Peyer's patch (tissue), 4 donors: ENCODE results near the gene BRD2. TPM values are rescaled to one million over a fixed set of nuclear protein-coding genes. Genes with fewer than 3 reads are reported as not detected.
A peak's percentile ranks its signal among the peaks of the same experiment; 100 is the strongest.

Experiments
- DNase-seq, 3 donors: peaks; one replicate each; pipeline ENCODE4 v3.0.0-alpha.2; 2017 to 2019
- H3K27ac ChIP-seq, 4 donors: fragments of 200-600 bp; sonication (generic); one replicate each; pipeline ENCODE4 v1.5.1; 2016 to 2019
- H3K27me3 ChIP-seq, 2 donors: fragments of 200-600 bp; sonication (generic); one replicate each; pipeline ENCODE4 v1.5.1; 2019
- H3K36me3 ChIP-seq, 3 donors: fragments of 200-600 bp; sonication (generic); one replicate each; pipeline ENCODE4 v1.5.1; 2016 to 2019
- H3K4me1 ChIP-seq, 4 donors: fragments of 200-600 bp; sonication (generic); one replicate each; pipeline ENCODE4 v1.5.1; 2016 to 2019
- H3K4me3 ChIP-seq, 4 donors: fragments of 200-600 bp; sonication (generic); 1 replicate in 3 of 4; 2 replicates in 1 of 4; pipeline ENCODE4 v1.5.1; 2016 to 2019; ENCODE audit warnings: mild to moderate bottlenecking in 1 of 4
- H3K9me3 ChIP-seq, 4 donors: fragments of 200-600 bp; sonication (generic); one replicate each; pipeline ENCODE4 v1.5.1; 2016 to 2019; ENCODE audit warnings: mild to moderate bottlenecking in 1 of 4
- CTCF ChIP-seq, 6 experiments: fragments of 450-650 bp in 4 of 6; fragments of 200-600 bp in 2 of 6; sonication (generic) in 1 of 6; IDR thresholded peaks; one replicate each; pipeline ENCODE4 v1.5.1; 2017 to 2019; ENCODE audit warnings: antibody characterized with exemption in 6 of 6, mild to moderate bottlenecking in 3 of 6, moderate library complexity in 1 of 6
- POLR2A ChIP-seq, 2 donors: fragments of 450-650 bp; IDR thresholded peaks; one replicate each; pipeline ENCODE4 v1.5.1; 2017; ENCODE audit warnings: antibody characterized with exemption in 2 of 2, mild to moderate bottlenecking in 2 of 2, moderate library complexity in 2 of 2
- total RNA-seq, 4 donors: library from RNA; depleted of rRNA; stranded (reverse); fragments of >200 nt; gene quantifications; one replicate each; pipeline ENCODE4 v1.1.0, GENCODE V29; 2016

Gene BRD2
- total RNA-seq, 4 donors from 2014 or later, result 146 to 525 (median 205) TPM

- peak within 1 kb of the TSS; percentile 29 to 52 (median 41) for H3K4me3 ChIP-seq
These were observed 15.3 kb upstream of the BRD2 start, which contains the start of gene HLA-DMA for GRCh38 chr6:32952817-32953739. HLA-DMA (minus strand) TSS chr6:32953097; CDS start chr6:32953036, 61 bp downstream.

GRCh38 chr6:32953775-32954174 lies 14.6 kb upstream of the BRD2 start:
- no peak for DNase-seq
- Histone ChIP-seq H3K9me3 (no peaks in the 10 kb centered on the region), H3K4me3 (no peak overlapping the region), H3K27ac (peak overlapping the region in 2 of 4 donors; percentile 7 to 82), H3K4me1 (peaks cover 0 to 14% (median 5%) of the 10 kb centered on the region in 4 donors), H3K36me3 (no peaks in the 10 kb centered on the region), H3K27me3 (no peaks in the 10 kb centered on the region)
- TF ChIP-seq POLR2A (IDR thresholded peaks at IDR 0.05), result no peak
- TF ChIP-seq CTCF (IDR thresholded peaks at IDR 0.05), result no peak

More at GRCh38 chr6:32952817-32953739, 15.3 kb upstream of the BRD2 start, which contains the start of gene HLA-DMA:
- no peaks in the 10 kb centered on the region for H3K9me3 ChIP-seq
- peaks cover 0 to 14% (median 6%) of the 10 kb centered on the region in 4 donors for H3K4me1 ChIP-seq
- H3K27me3 ChIP-seq, result no peaks in the 10 kb centered on the region
- H3K36me3 ChIP-seq, result no peaks in the 10 kb centered on the region
- peak; percentile 84 to 95 (median 94) for DNase-seq
- H3K27ac ChIP-seq, result peak within 1 kb of the TSS; percentile 73 to 88 (median 83)
- TF ChIP-seq POLR2A (IDR thresholded peaks at IDR 0.05) (peak; percentile 77 to 90), CTCF (IDR thresholded peaks at IDR 0.05) (peak; percentile 55 to 86 (median 78))

GRCh38 chr6:32954267-32954666 lies 14.1 kb upstream of the BRD2 start:
- peaks cover 0 to 14% (median 5%) of the 10 kb centered on the region in 4 donors for H3K4me1 ChIP-seq
- no peak for DNase-seq
- H3K9me3 ChIP-seq, result no peaks in the 10 kb centered on the region
- TF ChIP-seq POLR2A (IDR thresholded peaks at IDR 0.05) (no peak), CTCF (IDR thresholded peaks at IDR 0.05) (no peak)
- no peaks in the 10 kb centered on the region for H3K27me3 ChIP-seq
- no peak overlapping the region for H3K4me3 ChIP-seq
- H3K36me3 ChIP-seq, result no peaks in the 10 kb centered on the region
- H3K27ac ChIP-seq, result no peak overlapping the region

- Histone ChIP-seq H3K36me3 (no peaks in the 10 kb centered on the region), H3K4me1 (peaks cover 0 to 14% (median 5%) of the 10 kb centered on the region in 4 donors), H3K27me3 (no peaks in the 10 kb centered on the region), H3K4me3 (no peak overlapping the region), H3K27ac (no peak overlapping the region), H3K9me3 (no peaks in the 10 kb centered on the region)
- DNase-seq, result peak in 1 of 3 donors; percentile 66
- TF ChIP-seq POLR2A (IDR thresholded peaks at IDR 0.05) (no peak), CTCF (IDR thresholded peaks at IDR 0.05) (peak in 5 of 6 experiments; percentile 16 to 61 (median 51))
These were observed 13.2 kb upstream of the BRD2 start for GRCh38 chr6:32954986-32955802.

- no peaks in the 10 kb centered on the region for H3K36me3 ChIP-seq
- no peak overlapping the region for H3K4me3 ChIP-seq
- no peaks in the 10 kb centered on the region for H3K9me3 ChIP-seq
- H3K4me1 ChIP-seq, result peaks cover 0 to 14% (median 5%) of the 10 kb centered on the region in 4 donors
- H3K27me3 ChIP-seq, result no peaks in the 10 kb centered on the region
- no peak overlapping the region for H3K27ac ChIP-seq
- TF ChIP-seq POLR2A (IDR thresholded peaks at IDR 0.05) (no peak), CTCF (IDR thresholded peaks at IDR 0.05) (no peak)
- DNase-seq, result no peak
These were observed 12.2 kb upstream of the BRD2 start for GRCh38 chr6:32956176-32956575.
